Measurements from ENCODE around the gene EXOC4.

The EXOC4 gene

GRCh38 chr7:133652547-133652946 lies 399.7 kb downstream of the EXOC4 start:
- in situ Hi-C loops (cut with MboI; ENCODE audit: low sequenced_read_pairs): no loop called here

GRCh38 chr7:133654547-133654946 lies 401.7 kb downstream of the EXOC4 start:
- in situ Hi-C loops (cut with MboI; ENCODE audit: low sequenced_read_pairs): no loop called here

- in situ Hi-C loops (cut with MboI; ENCODE audit: low sequenced_read_pairs): no loop called here
Measured at GRCh38 chr7:133662276-133662675, 409.4 kb downstream of the EXOC4 start.

- in situ Hi-C loops (cut with MboI; ENCODE audit: low sequenced_read_pairs): no loop called here
Measured at GRCh38 chr7:133662830-133663229, 410.0 kb downstream of the EXOC4 start.

GRCh38 chr7:133664528-133664927 lies 411.6 kb downstream of the EXOC4 start:
- in situ Hi-C loops (cut with MboI; ENCODE audit: low sequenced_read_pairs): no loop called here

- in situ Hi-C loops (cut with MboI; ENCODE audit: low sequenced_read_pairs): no loop called here
Measured at GRCh38 chr7:133668296-133669060, 415.6 kb downstream of the EXOC4 start.

- in situ Hi-C loops (cut with MboI; ENCODE audit: low sequenced_read_pairs): no loop called here
Measured at GRCh38 chr7:133669061-133669455, 416.2 kb downstream of the EXOC4 start.

- in situ Hi-C loops (cut with MboI; ENCODE audit: low sequenced_read_pairs): no loop called here
Measured at GRCh38 chr7:133670250-133670649, 417.4 kb downstream of the EXOC4 start.

- in situ Hi-C loops (cut with MboI; ENCODE audit: low sequenced_read_pairs): no loop called here
Measured at GRCh38 chr7:133672866-133673265, 420.0 kb downstream of the EXOC4 start.

- in situ Hi-C loops (cut with MboI; ENCODE audit: low sequenced_read_pairs): no loop called here
Measured at GRCh38 chr7:133674079-133674763, 421.3 kb downstream of the EXOC4 start.

- in situ Hi-C loops (cut with MboI; ENCODE audit: low sequenced_read_pairs): no loop called here
Measured at GRCh38 chr7:133675510-133676218, 422.8 kb downstream of the EXOC4 start.

GRCh38 chr7:133676805-133677370 lies 424.0 kb downstream of the EXOC4 start:
- in situ Hi-C loops (cut with MboI; ENCODE audit: low sequenced_read_pairs): no loop called here

GRCh38 chr7:133678137-133678814 lies 425.4 kb downstream of the EXOC4 start:
- in situ Hi-C loops (cut with MboI; ENCODE audit: low sequenced_read_pairs): no loop called here

- in situ Hi-C loops (cut with MboI; ENCODE audit: low sequenced_read_pairs): no loop called here
Measured at GRCh38 chr7:133679977-133680376, 427.1 kb downstream of the EXOC4 start.

GRCh38 chr7:133681529-133681928 lies 428.7 kb downstream of the EXOC4 start:
- in situ Hi-C loops (cut with MboI; ENCODE audit: low sequenced_read_pairs): no loop called here

- in situ Hi-C loops (cut with MboI; ENCODE audit: low sequenced_read_pairs): no loop called here
Measured at GRCh38 chr7:133682364-133683181, 429.7 kb downstream of the EXOC4 start.

- in situ Hi-C loops (cut with MboI; ENCODE audit: low sequenced_read_pairs): no loop called here
Measured at GRCh38 chr7:133683182-133683454, 430.2 kb downstream of the EXOC4 start.

GRCh38 chr7:133688483-133689239 lies 435.8 kb downstream of the EXOC4 start:
- in situ Hi-C loops (cut with MboI; ENCODE audit: low sequenced_read_pairs): no loop called here

- in situ Hi-C loops (cut with MboI; ENCODE audit: low sequenced_read_pairs): no loop called here
Measured at GRCh38 chr7:133690740-133691139, 437.9 kb downstream of the EXOC4 start.
